H1 (cell line): ENCODE results near the gene ZNF83. TPM values are rescaled to one million over a fixed set of nuclear protein-coding genes. Genes with fewer than 3 reads are reported as not detected.

Experiments used
- CTCF ChIA-PET: fragments of 300-600 bp; sonication (Branson Sonifier 250); formaldehyde crosslinking; loops from one replicate; lab custom pipeline; 2021; ENCODE audit not compliant: partially characterized antibody; lab: Charles Lee
- POLR2A ChIA-PET: fragments of 300-600 bp; sonication (Branson Sonifier 250); formaldehyde crosslinking; loops from one replicate; lab custom pipeline; 2021; ENCODE audit warnings: inconsistent platforms; ENCODE audit not compliant: partially characterized antibody; lab: Charles Lee
- DNase-seq, 2 experiments: peaks; one replicate each; pipeline versions ENCODE4 v3.0.0 to v3.0.0-alpha.2; 2010 to 2022; ENCODE audit warnings: low spot score in 2 of 2, low read depth in 1 of 2, mixed read lengths in 1 of 2
- FAIRE-seq: peaks from 2 replicates; lab custom pipeline; 2011; peaks lifted over from hg19 to GRCh38; lab: Jason Lieb, UNC
- H2AFZ ChIP-seq: 2 replicates; pipeline ENCODE4 v1.8.1; 2012; ENCODE audit warnings: low read length, inconsistent platforms
- H2AK5ac ChIP-seq: 2 replicates; pipeline ENCODE4 v1.6.1; 2013; ENCODE audit warnings: low read depth, low read length
- H2BK120ac ChIP-seq: replicated peaks from 2 replicates; pipeline ENCODE3; 2013; ENCODE audit warnings: low read depth, low read length, inconsistent platforms
- H2BK12ac ChIP-seq: 2 replicates; pipeline ENCODE4 v1.6.1; 2013; ENCODE audit warnings: low read depth, low read length
- H2BK15ac ChIP-seq: 2 replicates; pipeline ENCODE4 v1.6.1; 2013; ENCODE audit warnings: low read length
- H2BK20ac ChIP-seq: 2 replicates; pipeline ENCODE4 v1.6.1; 2013; ENCODE audit warnings: low read length
- H2BK5ac ChIP-seq: 2 replicates; pipeline ENCODE4 v1.6.1; 2013; ENCODE audit warnings: low read depth, low read length
- H3K14ac ChIP-seq: 2 replicates; pipeline ENCODE4 v1.6.1; 2013; ENCODE audit warnings: inconsistent platforms; ENCODE audit not compliant: insufficient read length
- H3K18ac ChIP-seq: 2 replicates; pipeline ENCODE4 v1.6.1; 2013; ENCODE audit warnings: low read length; ENCODE audit errors: extremely low read depth
- H3K23ac ChIP-seq: 2 replicates; pipeline ENCODE4 v1.6.1; 2013; ENCODE audit warnings: inconsistent platforms; ENCODE audit not compliant: insufficient read length
- H3K23me2 ChIP-seq: 2 replicates; pipeline ENCODE4 v1.6.1; 2013; ENCODE audit warnings: low read depth, low read length
- H3K27ac ChIP-seq: 2 replicates; pipeline ENCODE4 v1.6.1; 2011; ENCODE audit warnings: low read depth, low read length, inconsistent platforms
- H3K27me3 ChIP-seq, 4 experiments: replicated peaks in 1 of 4; 1 replicate in 1 of 4; 2 replicates in 3 of 4; pipeline versions ENCODE4 v1.6.1 to v1.8.1; 2011 to 2013; ENCODE audit warnings: low read length in 3 of 4, mild to moderate bottlenecking in 3 of 4, inconsistent platforms in 2 of 4, mixed read lengths in 2 of 4, moderate library complexity in 1 of 4; ENCODE audit not compliant: control insufficient read depth in 3 of 4, insufficient read depth in 3 of 4; ENCODE audit errors: extremely low read depth in 1 of 4
- H3K36me3 ChIP-seq, 4 experiments: 2 replicates each; pipeline versions ENCODE4 v1.6.1 to v1.8.1; 2011 to 2013; ENCODE audit warnings: mild to moderate bottlenecking in 4 of 4, low read length in 3 of 4, moderate library complexity in 2 of 4, control low read depth in 1 of 4, inconsistent platforms in 1 of 4; ENCODE audit not compliant: insufficient read depth in 4 of 4, control insufficient read depth in 2 of 4
- H3K4ac ChIP-seq: replicated peaks from 2 replicates; pipeline ENCODE3; 2013; ENCODE audit warnings: low read length, low read depth, mixed read lengths, inconsistent platforms; ENCODE audit not compliant: insufficient read length
- H3K4me1 ChIP-seq, 4 experiments: replicated peaks in 1 of 4; 1 replicate in 1 of 4; 2 replicates in 3 of 4; pipeline versions ENCODE4 v1.6.1 to v1.8.1; 2011 to 2013; ENCODE audit warnings: low read length in 3 of 4, inconsistent platforms in 2 of 4, mixed read lengths in 1 of 4; ENCODE audit not compliant: insufficient read depth in 4 of 4, control insufficient read depth in 3 of 4
- H3K4me2 ChIP-seq, 2 experiments: 2 replicates each; pipeline versions ENCODE4 v1.6.1 to v1.8.1; 2011 to 2013; ENCODE audit warnings: low read depth in 2 of 2, low read length in 2 of 2, control low read depth in 1 of 2, inconsistent platforms in 1 of 2, mild to moderate bottlenecking in 1 of 2; ENCODE audit not compliant: insufficient read depth in 1 of 2
- H3K4me3 ChIP-seq, 4 experiments: fragments of 200-600, 300-600 bp in 1 of 4; sonication (generic), shearing (Covaris generic), sonication (Bioruptor Twin) in 1 of 4; 2 replicates each; pipeline versions ENCODE4 v1.5.1 to v1.8.1; 2011 to 2016; ENCODE audit warnings: low read length in 4 of 4, low read depth in 3 of 4, control low read depth in 2 of 4, inconsistent platforms in 2 of 4, mild to moderate bottlenecking in 2 of 4, mixed read lengths in 1 of 4, moderate library complexity in 1 of 4; ENCODE audit not compliant: insufficient read depth in 2 of 4; ENCODE audit errors: extremely low read depth in 1 of 4
- H3K56ac ChIP-seq: replicated peaks from 2 replicates; pipeline ENCODE3; 2013; ENCODE audit warnings: low read depth, mild to moderate bottlenecking, mixed read lengths, low read length, inconsistent platforms; ENCODE audit not compliant: insufficient read length
- H3K79me1 ChIP-seq: 2 replicates; pipeline ENCODE4 v1.6.1; 2013; ENCODE audit warnings: low read depth, low read length, control low read depth
- H3K79me2 ChIP-seq, 2 experiments: 2 replicates each; pipeline versions ENCODE4 v1.6.1 to v1.8.1; 2012 to 2013; ENCODE audit warnings: low read length in 2 of 2, mild to moderate bottlenecking in 2 of 2, inconsistent platforms in 1 of 2; ENCODE audit not compliant: insufficient read depth in 2 of 2, control insufficient read depth in 1 of 2
- H3K9ac ChIP-seq, 4 experiments: replicated peaks in 1 of 4; 1 replicate in 1 of 4; 2 replicates in 3 of 4; pipeline versions ENCODE4 v1.6.1 to v1.8.1; 2011 to 2013; ENCODE audit warnings: low read depth in 3 of 4, low read length in 3 of 4, control low read depth in 2 of 4, mild to moderate bottlenecking in 2 of 4, moderate library complexity in 2 of 4, inconsistent platforms in 1 of 4; ENCODE audit errors: extremely low read depth in 1 of 4
- H3K9me3 ChIP-seq, 2 experiments: 2 replicates each; pipeline versions ENCODE4 v1.6.1 to v1.8.1; 2012 to 2013; ENCODE audit warnings: mild to moderate bottlenecking in 2 of 2, moderate library complexity in 2 of 2, control low read depth in 1 of 2, inconsistent platforms in 1 of 2, low read depth in 1 of 2, low read length in 1 of 2, mixed read lengths in 1 of 2; ENCODE audit not compliant: insufficient read depth in 2 of 2
- H4K20me1 ChIP-seq, 2 experiments: replicated peaks in 1 of 2; 2 replicates each; pipeline versions ENCODE3 to v1.8.1; 2011 to 2013; ENCODE audit warnings: inconsistent platforms in 2 of 2, low read length in 2 of 2, mild to moderate bottlenecking in 1 of 2; ENCODE audit not compliant: insufficient read depth in 2 of 2, control insufficient read depth in 1 of 2
- H4K5ac ChIP-seq: 2 replicates; pipeline ENCODE4 v1.6.1; 2013; ENCODE audit warnings: low read length, low read depth, mixed read lengths, inconsistent platforms; ENCODE audit not compliant: insufficient read length
- H4K8ac ChIP-seq: 2 replicates; pipeline ENCODE4 v1.8.0; 2013; ENCODE audit warnings: mild to moderate bottlenecking, moderate library complexity, low read length, inconsistent platforms; ENCODE audit not compliant: insufficient read depth; ENCODE audit errors: extremely low read depth
- H4K91ac ChIP-seq: replicated peaks from 2 replicates; pipeline ENCODE3; 2013; ENCODE audit warnings: low read length, mixed read lengths, inconsistent platforms; ENCODE audit not compliant: insufficient read length
- WGBS, 2 experiments: shearing (Covaris generic) in 1 of 2; methylation state at CpG; one replicate each; pipeline versions ENCODE4 v1.1.6 to v1.1.7; 2013 to 2015; ENCODE audit warnings: low lambda C conversion rate in 2 of 2, mixed read lengths in 2 of 2, inconsistent platforms in 1 of 2, low coverage in 1 of 2, missing lambda C conversion rate in 1 of 2; ENCODE audit not compliant: insufficient replicate concordance in 2 of 2, insufficient coverage in 1 of 2, insufficient read length in 1 of 2; ENCODE audit errors: extremely low coverage in 1 of 2, missing lambda C conversion rate in 1 of 2; 5-methylcytosine and 5-hydroxymethylcytosine counted together
- polyA plus RNA-seq, 7 experiments: library from polyadenylated mRNA; depleted of rRNA in 3 of 7; stranded (reverse) in 5 of 7; unstranded in 2 of 7; fragments of >200 nt in 5 of 7; fragments of 200-250 nt in 2 of 7; gene quantifications; 1 replicate in 5 of 7; 2 replicates in 1 of 7; 4 replicates in 1 of 7; pipeline versions ENCODE4 v1.2.1 to v1.2.3, GENCODE V29; 2011 to 2013; ENCODE audit warnings: missing spikeins in 2 of 7, mixed read lengths in 2 of 7
- total RNA-seq: library from RNA; stranded (reverse); fragmentation: NEBNext Ultra II Directional; extraction: Animal tissue kit (Norgen Biotek cat#: 25700); gene quantifications from 2 replicates; pipeline ENCODE4 v1.2.1, GENCODE V29; 2021

The ZNF83 gene
- total and polyA plus RNA-seq, 2 of the 8 experiments (the other 6 are each of a cell fraction or from before 2014, with no cell fraction given), result 13.2 to 19.4 TPM

DNA sequence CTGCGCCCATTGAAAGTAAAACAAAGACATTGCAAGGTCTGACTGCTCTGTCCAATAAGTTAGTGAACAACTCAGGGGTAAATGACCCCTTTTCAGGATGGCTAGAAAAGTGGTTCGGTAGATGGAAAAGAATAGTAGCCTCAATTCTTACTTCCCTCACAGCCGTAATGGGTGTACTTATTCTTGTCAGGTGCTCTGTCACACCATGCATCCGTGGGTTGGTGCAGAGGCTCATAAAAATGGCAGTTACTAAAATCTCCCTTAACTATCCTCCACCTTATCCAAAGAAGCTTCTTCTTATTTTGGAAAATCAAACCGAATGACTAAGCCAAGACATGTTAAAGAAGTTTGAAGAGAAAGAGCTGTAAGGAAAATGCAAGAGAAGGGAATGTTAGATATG, 31.4 kb upstream of the ZNF83 start:
- Histone ChIP-seq H2BK20ac (no peak overlapping the region), H2BK12ac (no peak overlapping the region), H3K27ac (no peak overlapping the region), H3K4me2 (no peak overlapping the region), H3K79me1 (no peaks in the 10 kb centered on the region), H3K4me3 (no peak overlapping the region), H4K20me1 (peaks cover 0 to 3% of the 10 kb centered on the region in 2 experiments), H4K5ac (no peak overlapping the region), H2BK15ac (no peak overlapping the region), H2AFZ (no peak overlapping the region), H3K79me2 (no peaks in the 10 kb centered on the region), H3K14ac (no peak overlapping the region), H3K4ac (no peak overlapping the region), H2BK120ac (no peak overlapping the region), H3K18ac (no peak overlapping the region), H3K9me3 (no peaks in the 10 kb centered on the region), H2BK5ac (no peak overlapping the region), H3K56ac (no peak overlapping the region), H3K27me3 (no peaks in the 10 kb centered on the region), H3K4me1 (peaks cover 0 to 9% (median 5%) of the 10 kb centered on the region in 4 experiments; a peak in 4 of 7 replicates), H3K23me2 (no peaks in the 10 kb centered on the region; the same call in 1 of the 2 replicates), H3K23ac (no peak overlapping the region), H4K8ac (no peak overlapping the region), H4K91ac (no peak overlapping the region), H3K36me3 (no peaks in the 10 kb centered on the region), H2AK5ac (no peak overlapping the region), H3K9ac (no peak overlapping the region)
- 88% methylated on average over 5 of the region's 5 CpGs; no CpG with 5 or more reads in 1 of the 2 experiments for WGBS, 2 experiments
- CTCF ChIA-PET, result no interaction called here
- DNase-seq (no peak), FAIRE-seq (no peak)
- POLR2A ChIA-PET, result no interaction called here
